ENCODE results near the gene ZBTB8B.
A peak's percentile ranks its signal among the peaks of the same experiment; 100 is the strongest.
"Not testable (repeated sequence)": the region's sequence is repeated elsewhere in the genome, so short reads cannot be mapped to it uniquely, and the experiment has no call there.

The ZBTB8B gene

GRCh38 chr1:32470991-32471694 lies 6.3 kb downstream of the ZBTB8B start:
- peak; percentile 23 for DNase-seq

- DNase-seq = no peak
These were observed 7.0 kb downstream of the ZBTB8B start for GRCh38 chr1:32471695-32472362.

- DNase-seq = not testable (repeated sequence)
These were observed 8.1 kb downstream of the ZBTB8B start for GRCh38 chr1:32472966-32473365.

GRCh38 chr1:32474954-32475353 lies 10.1 kb downstream of the ZBTB8B start:
- no peak for DNase-seq

GRCh38 chr1:32480003-32480402 lies 15.1 kb downstream of the ZBTB8B start:
- DNase-seq = no peak

- DNase-seq = no peak
These were observed 15.9 kb downstream of the ZBTB8B start for GRCh38 chr1:32480761-32481160.

GRCh38 chr1:32481788-32482187 lies 16.9 kb downstream of the ZBTB8B start:
- not testable (repeated sequence) for DNase-seq

GRCh38 chr1:32485554-32486255 lies 20.8 kb downstream of the ZBTB8B start:
- DNase-seq = no peak

- DNase-seq = no peak
These were observed 21.7 kb downstream of the ZBTB8B start for GRCh38 chr1:32486463-32487113.

GRCh38 chr1:32487182-32487581 lies 22.3 kb downstream of the ZBTB8B start:
- DNase-seq = no peak

GRCh38 chr1:32489774-32490454 lies 25.0 kb downstream of the ZBTB8B start:
- no peak for DNase-seq

- no peak for DNase-seq
These were observed 26.5 kb downstream of the ZBTB8B start for GRCh38 chr1:32491386-32491785.

- no peak for DNase-seq
These were observed 29.3 kb downstream of the ZBTB8B start for GRCh38 chr1:32494196-32494595.

GRCh38 chr1:32494711-32495337 lies 30.0 kb downstream of the ZBTB8B start:
- DNase-seq = no peak

GRCh38 chr1:32496127-32496526 lies 31.3 kb downstream of the ZBTB8B start:
- DNase-seq = peak; percentile 52

GRCh38 chr1:32498751-32499150 lies 33.9 kb downstream of the ZBTB8B start:
- DNase-seq = no peak

- DNase-seq = peak; percentile 83
These were observed 35.7 kb downstream of the ZBTB8B start for GRCh38 chr1:32500387-32501209.

GRCh38 chr1:32501865-32502264 lies 37.0 kb downstream of the ZBTB8B start:
- no peak for DNase-seq

GRCh38 chr1:32503153-32503552 lies 38.3 kb downstream of the ZBTB8B start:
- no peak for DNase-seq

GRCh38 chr1:32507021-32507420 lies 42.1 kb downstream of the ZBTB8B start:
- no peak for DNase-seq

- no peak for DNase-seq
These were observed 43.9 kb downstream of the ZBTB8B start for GRCh38 chr1:32508761-32509160.
